Stimulated activated CD4-positive, alpha-beta T cell treated with anti-CD3 and anti-CD28 coated beads, Interleukin-1b, Interleukin-23, amount 100 ng/mL, for 48 hours (primary cell): ENCODE measurements around the gene SEMA7A.
A peak's percentile ranks its signal among the peaks of the same experiment; 100 is the strongest.

ENCODE experiments used
- DNase-seq: peaks from one replicate; pipeline ENCODE4 v3.0.0-alpha.2; 2020

The SEMA7A gene

GRCh38 chr15:74386496-74387140 lies 47.1 kb downstream of the SEMA7A start:
- DNase-seq = no peak

GRCh38 chr15:74385733-74386132 lies 48.0 kb downstream of the SEMA7A start:
- DNase-seq = no peak

- peak; percentile 77 for DNase-seq
Observed at GRCh38 chr15:74384881-74385643, 48.7 kb downstream of the SEMA7A start.

- DNase-seq = no peak
Observed at GRCh38 chr15:74384566-74384880, 49.2 kb downstream of the SEMA7A start.

- DNase-seq = peak; percentile 81
Observed at GRCh38 chr15:74383695-74384565, 49.8 kb downstream of the SEMA7A start.

GRCh38 chr15:74383286-74383685 lies 50.5 kb downstream of the SEMA7A start:
- DNase-seq = no peak

- peak; percentile 78 for DNase-seq
Observed at GRCh38 chr15:74382004-74382816, 51.5 kb downstream of the SEMA7A start.

- DNase-seq = no peak
Observed at GRCh38 chr15:74381481-74381880, 52.3 kb downstream of the SEMA7A start.

- no peak for DNase-seq
Observed at GRCh38 chr15:74381190-74381453, 52.6 kb downstream of the SEMA7A start.

GRCh38 chr15:74380361-74381189 lies 53.2 kb downstream of the SEMA7A start:
- DNase-seq = no peak

- peak; percentile 78 for DNase-seq
Observed at GRCh38 chr15:74378848-74379247, 54.9 kb downstream of the SEMA7A start.

GRCh38 chr15:74377831-74378766 lies 55.7 kb downstream of the SEMA7A start:
- DNase-seq = no peak

GRCh38 chr15:74376825-74377581 lies 56.8 kb downstream of the SEMA7A start:
- no peak for DNase-seq

GRCh38 chr15:74376226-74376625 lies 57.5 kb downstream of the SEMA7A start:
- DNase-seq = no peak

GRCh38 chr15:74375303-74375693 lies 58.5 kb downstream of the SEMA7A start:
- peak; percentile 85 for DNase-seq

GRCh38 chr15:74374648-74375302 lies 59.0 kb downstream of the SEMA7A start:
- no peak for DNase-seq

GRCh38 chr15:74373731-74374647 lies 59.8 kb downstream of the SEMA7A start:
- DNase-seq = peak; percentile 95

- no peak for DNase-seq
Observed at GRCh38 chr15:74373056-74373650, 60.6 kb downstream of the SEMA7A start.
